HFF-Myc (cell line): ENCODE measurements around the gene THSD7A.

ENCODE experiments used
- DNase-seq: peaks from one replicate; pipeline ENCODE4 v3.0.0-alpha.2; 2011; ENCODE audit warnings: low read depth; ENCODE audit errors: extremely low read depth
- H3K4me3 ChIP-seq: replicated peaks from 2 replicates; pipeline ENCODE4 v1.5.1; 2011; ENCODE audit warnings: low read depth, mild to moderate bottlenecking, control low read depth, low read length
- TF ChIP-seq, protein P1 (sequence below): IDR thresholded peaks from 2 replicates; pipeline ENCODE4 v1.5.1; 2012; ENCODE audit warnings: mild to moderate bottlenecking, low read depth, low read length, control low read depth; ENCODE audit errors: missing control alignments

THSD7A gene

DNA sequence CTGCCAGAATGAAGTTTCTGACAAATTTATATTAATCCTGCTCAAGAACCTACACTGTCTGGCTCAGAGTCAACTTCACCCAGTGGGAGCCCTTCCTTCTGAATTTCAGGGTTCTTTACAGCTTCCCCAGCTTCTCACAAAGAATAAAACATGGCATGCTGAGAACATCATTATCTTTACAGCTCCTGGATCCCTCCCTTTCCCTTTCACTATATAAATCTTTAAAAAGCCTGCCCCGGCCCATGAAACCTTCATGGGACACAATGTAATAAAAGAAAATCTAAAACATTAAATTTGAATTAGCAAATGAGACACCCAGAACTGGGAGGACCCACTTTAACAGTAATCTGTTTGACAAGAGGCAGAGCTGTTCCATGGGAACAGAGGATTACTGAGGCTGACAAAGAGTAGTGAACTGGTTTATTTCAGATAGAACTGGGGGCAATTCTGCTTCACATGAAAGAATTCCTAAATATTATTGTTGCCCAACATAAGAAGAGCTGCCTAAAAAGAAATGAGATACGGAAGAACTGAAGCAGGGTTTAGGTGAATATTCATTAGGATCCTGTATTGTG, 222.8 kb downstream of the THSD7A start:
- H3K4me3 ChIP-seq = no peak overlapping the region
- TF ChIP-seq, protein P1, sequence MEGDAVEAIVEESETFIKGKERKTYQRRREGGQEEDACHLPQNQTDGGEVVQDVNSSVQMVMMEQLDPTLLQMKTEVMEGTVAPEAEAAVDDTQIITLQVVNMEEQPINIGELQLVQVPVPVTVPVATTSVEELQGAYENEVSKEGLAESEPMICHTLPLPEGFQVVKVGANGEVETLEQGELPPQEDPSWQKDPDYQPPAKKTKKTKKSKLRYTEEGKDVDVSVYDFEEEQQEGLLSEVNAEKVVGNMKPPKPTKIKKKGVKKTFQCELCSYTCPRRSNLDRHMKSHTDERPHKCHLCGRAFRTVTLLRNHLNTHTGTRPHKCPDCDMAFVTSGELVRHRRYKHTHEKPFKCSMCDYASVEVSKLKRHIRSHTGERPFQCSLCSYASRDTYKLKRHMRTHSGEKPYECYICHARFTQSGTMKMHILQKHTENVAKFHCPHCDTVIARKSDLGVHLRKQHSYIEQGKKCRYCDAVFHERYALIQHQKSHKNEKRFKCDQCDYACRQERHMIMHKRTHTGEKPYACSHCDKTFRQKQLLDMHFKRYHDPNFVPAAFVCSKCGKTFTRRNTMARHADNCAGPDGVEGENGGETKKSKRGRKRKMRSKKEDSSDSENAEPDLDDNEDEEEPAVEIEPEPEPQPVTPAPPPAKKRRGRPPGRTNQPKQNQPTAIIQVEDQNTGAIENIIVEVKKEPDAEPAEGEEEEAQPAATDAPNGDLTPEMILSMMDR = no peak
- no peak for DNase-seq

DNA sequence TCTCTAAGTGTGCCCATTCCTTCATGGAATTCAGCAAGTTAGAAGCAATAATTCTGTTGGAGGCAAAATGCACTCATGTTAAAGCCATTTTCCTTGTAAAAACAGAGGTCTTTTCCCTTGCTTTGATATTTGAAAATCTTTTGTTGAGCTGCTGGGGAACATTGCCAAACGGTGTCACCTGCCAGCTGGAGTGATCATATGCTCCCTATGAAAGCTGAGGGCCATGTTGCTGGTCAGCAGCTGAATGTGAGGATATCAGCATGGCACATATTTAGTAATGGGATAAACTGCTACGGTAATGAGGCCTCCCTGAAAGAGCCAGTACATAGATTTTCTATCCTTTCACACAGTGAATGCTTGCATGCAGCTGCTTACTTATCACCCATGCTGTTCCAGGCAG, 224.3 kb downstream of the THSD7A start:
- TF ChIP-seq, protein P1 = no peak
- no peak overlapping the region for H3K4me3 ChIP-seq
- no peak for DNase-seq

DNA sequence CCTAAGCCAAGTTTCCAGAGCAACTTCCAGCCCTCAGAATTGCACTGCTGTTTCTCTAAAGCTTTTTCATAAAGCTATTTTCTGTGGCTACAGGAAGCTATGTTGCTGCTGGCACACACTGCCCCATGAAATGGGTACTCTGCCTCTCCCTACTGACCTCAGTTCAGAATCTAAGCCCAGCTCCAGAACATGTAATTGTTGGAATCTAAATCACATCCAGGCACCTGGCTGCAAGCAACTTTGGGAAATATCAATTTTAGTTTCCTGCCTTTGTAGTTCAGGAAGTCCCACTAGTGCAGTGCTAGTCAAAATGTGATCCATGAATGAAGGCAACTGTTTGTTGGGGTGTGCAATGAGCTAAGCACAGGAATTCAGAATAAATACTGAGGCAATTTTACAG, 226.2 kb downstream of the THSD7A start:
- TF ChIP-seq, protein P1 = no peak
- no peak for DNase-seq
- H3K4me3 ChIP-seq = no peak overlapping the region

- H3K4me3 ChIP-seq = no peak overlapping the region
- TF ChIP-seq, protein P1 = no peak
- no peak for DNase-seq
These were observed 227.5 kb downstream of the THSD7A start for GRCh38 chr7:11604505-11604904.

GRCh38 chr7:11601761-11602160, 230.2 kb downstream of the THSD7A start:
- TF ChIP-seq, protein P1 = no peak
- DNase-seq = no peak
- no peak overlapping the region for H3K4me3 ChIP-seq

- DNase-seq = no peak
- TF ChIP-seq, protein P1 = no peak
- no peak overlapping the region for H3K4me3 ChIP-seq
These were observed 238.7 kb downstream of the THSD7A start for GRCh38 chr7:11593322-11593721.

DNA sequence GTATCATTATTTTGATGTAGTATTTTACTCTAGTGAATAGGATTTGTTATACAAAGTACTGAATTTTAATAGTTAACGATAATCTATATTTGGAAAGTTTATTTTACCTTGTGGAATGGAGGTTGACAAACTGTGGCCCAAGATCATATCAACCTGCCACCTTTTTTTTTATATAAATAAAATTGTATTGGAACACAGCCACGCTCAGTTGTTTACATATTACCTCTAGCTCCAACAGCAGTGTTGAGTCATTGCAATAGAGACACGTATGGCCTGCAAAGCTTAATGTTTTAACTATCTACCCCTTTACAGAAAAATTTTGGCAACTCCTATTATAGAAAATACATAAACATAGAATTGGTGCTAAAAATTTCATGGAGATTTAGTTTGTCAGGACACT, 239.3 kb downstream of the THSD7A start:
- DNase-seq = no peak
- TF ChIP-seq, protein P1 = no peak
- no peak overlapping the region for H3K4me3 ChIP-seq
